NCI-H82 treated with DMSO at 0.1 percent for 48 hours (cell line): ENCODE data around the gene NKD1.

Source experiments
- DNase-seq: peaks from one replicate; lab custom pipeline; 2025; ENCODE audit not compliant: unreplicated experiment; lab: John Stamatoyannopoulos, UW

Gene NKD1

DNA sequence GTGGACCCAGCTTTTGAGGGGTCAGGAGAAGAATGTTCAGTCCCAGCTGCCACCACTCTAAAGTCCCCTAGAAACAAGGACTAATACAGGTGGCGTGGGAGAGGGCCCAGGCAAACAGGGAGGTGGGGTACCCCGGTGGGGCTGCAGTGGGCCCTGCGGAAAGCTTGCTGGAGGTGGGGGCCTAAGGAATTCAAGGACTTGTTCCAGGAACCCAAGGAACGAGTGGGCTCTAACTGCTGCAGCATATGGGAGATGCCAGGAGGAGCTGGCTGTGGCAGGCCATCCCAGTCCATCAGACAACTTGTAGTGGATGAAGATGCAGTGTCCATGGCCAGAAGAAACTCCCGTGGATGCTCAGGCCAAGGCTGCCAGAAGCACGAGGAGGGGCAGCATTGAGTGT, 122.3 kb downstream of the NKD1 start:
- no peak for DNase-seq

DNA sequence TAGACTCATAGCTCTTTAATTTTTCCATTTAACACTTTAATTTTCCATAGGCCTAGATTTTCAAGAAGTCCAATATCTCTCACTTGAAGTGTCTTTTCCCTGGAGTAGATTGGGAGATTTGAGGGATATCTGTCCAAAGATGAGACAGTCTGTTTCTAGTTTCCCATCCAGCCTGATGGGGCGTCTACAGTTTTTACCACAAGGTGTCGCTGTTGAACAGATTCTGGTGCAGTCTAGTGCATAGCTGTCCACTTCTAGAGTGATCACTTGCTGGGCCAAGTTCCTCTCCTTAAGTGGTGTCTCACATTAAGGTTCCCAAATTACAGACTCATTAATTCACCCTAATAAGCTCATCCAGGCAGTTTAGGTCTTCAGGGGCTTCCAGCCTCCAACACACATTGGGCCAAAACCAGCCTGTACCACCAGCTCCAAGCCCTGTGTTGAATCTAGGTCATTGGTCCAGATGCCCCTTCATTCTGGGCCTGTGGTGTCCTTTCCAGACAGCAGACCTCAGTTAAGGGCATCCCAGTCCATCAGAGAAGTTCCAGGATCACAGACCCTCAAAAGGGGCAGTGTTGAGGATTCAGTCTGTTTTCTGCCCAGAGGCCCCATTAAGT, 123.6 kb downstream of the NKD1 start:
- DNase-seq, result no peak

DNA sequence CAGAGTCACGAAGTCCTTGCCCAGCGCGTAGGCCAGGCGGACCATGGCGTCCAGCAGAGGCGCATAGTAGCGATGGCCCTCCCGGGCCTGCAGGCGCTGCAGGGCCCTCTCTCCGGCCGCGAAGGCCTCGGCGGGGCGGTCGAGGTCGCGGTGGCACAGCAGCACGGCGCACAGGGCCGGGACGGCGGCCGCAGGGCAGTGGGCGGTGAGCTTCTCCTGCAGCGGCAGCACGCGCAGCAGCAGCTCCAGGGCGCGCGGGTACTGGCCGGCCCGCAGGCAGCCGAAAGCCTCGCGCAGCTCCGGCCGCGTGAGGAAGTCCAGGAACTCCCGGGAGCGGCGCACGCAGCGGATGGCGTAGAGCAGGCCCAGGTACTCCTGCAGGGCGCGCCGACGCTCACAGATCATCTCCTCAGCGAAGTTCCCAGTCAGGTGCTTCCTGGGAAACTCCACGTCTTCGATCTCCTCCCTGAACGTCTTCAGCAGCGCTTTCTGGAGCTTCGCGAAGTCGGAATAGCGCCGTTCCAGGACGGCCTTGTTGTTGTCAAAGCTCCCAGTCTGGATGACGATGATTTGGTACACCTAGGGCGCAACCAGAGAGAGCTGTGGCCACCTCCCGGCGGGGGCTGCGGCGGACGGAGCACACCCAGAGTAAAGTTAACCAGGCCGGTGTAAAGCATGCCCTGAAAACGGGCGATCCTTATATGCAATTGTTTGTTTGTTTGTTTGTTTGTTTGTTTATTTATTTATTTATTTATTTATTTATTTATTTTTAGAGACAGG, 125.5 kb downstream of the NKD1 start:
- DNase-seq, result no peak

DNA sequence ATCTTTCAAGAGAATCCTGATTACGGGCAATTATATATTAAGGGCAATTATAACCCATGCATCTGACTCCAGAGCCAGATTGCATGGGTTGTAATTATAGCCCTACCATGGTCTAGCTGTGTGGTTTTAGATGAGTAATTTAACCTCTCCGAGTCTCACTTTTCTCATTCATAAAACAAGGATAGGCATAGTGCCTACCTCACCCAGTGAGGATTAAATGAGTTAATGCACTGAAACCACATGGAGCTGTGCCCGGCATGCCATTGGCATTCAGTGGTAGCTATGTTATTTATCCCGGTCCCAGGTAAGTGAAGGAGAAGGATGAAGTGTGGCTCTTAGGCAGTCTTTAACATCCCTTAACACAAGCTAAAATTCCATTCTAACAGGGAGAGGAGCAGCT, 126.6 kb downstream of the NKD1 start:
- DNase-seq, result no peak

DNA sequence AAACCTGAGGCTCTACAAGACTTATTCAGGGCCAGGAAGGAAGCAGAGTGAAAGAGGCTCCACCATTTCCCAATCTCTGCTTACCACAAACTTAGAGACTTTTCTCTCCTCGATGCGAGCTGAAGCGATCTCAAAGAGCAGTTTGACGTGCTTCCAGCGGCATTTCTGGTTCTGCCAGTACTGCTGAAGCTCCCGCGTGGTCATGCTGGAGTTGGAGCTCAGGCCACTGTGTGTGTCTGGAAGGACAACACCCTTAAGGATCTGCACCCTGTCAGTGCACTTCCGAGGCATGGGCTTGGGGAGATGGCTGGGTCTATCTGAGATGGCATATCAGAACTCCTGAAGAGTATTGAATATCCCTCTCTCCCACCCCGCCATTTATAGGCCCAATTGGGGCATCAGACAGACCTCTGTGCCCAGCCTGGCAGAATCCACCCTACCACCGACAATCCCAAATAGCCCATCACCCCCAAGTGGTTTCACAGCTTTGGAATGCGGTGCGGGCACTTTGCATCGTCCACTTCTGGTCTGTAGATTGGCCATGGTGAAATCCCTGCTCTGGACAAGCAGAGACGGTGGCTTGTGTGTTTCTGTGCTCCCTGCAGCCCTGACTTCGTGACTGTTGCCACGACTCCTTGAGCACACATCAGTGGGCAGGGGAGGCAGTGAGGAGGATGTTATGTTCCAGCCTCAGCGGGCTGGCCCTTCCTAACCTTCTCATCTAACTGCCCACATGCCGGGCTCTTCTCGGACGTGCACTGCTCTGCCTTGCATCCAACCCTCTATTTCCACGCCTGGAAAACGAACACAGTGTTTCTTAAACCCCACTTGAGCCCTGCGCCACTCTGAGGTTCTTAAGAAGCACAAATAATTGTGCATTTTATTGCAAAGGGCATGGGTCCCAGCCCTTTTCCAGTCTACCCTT, 127.8 kb downstream of the NKD1 start:
- no peak for DNase-seq

DNA sequence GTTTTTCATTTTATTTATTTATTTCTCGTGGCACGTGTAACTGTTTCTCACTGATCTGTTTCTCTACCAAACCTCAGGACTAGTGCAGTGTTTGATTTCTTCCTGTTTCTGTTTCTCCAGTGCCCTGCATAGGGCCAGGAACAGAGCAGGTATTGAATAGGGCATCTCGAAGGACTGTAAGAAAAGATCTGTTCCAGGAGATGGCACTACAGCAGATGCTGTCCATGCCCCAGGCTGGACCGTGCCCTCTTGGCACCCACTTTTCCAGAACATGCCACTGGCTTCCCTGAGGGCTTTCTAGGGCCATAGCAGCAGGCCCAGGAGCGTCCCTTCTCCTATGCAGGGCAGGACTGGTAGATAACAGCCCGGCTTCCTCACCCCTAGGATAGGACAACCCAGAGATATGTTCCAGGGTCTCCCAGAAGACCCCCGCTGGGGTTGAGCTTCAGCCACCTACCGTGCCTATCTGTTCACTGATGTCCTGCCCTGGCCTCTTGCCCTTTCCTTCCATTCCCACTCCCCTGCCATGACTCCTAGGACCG, 128.6 kb downstream of the NKD1 start:
- DNase-seq, result no peak

DNA sequence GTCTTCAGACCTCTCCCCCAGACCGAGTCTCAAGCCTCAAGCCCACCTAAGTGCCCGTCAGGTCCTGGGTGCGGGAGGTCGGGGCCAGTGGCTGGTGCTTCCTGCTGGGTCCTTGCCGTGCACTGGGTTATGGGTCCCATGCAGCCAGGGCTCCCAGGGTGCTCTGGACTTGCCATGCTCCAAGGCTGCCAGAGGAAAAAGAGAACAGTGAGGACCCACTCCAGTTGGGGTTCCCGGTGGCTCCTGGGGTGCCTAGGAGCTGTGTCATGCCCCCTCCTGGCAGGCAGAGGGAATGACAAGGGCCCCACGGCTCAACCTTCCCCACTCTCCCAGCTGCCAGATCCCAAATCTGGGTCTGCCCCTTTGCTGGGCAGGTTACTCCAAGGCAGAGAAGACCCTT, 129.2 kb downstream of the NKD1 start:
- no peak for DNase-seq

DNA sequence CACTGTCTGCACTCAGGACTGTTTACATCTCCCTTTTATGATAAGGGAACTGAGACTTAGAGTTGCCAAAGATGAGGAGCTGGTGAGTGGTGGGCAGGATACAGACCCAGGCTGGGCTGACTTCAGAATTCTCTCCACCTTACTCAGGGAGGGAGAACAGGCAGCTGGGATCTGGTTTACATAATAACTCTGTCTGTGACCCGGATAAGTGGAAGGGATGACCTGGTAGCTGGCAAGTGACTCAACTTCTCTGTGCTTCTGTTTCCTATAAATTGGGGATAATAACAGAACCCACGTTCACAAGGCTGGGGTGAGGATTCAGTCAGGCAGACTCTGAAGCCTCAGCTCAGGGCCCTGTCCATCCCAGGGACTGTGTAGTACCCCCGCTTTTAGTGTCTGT, 130.3 kb downstream of the NKD1 start:
- DNase-seq, result no peak

DNA sequence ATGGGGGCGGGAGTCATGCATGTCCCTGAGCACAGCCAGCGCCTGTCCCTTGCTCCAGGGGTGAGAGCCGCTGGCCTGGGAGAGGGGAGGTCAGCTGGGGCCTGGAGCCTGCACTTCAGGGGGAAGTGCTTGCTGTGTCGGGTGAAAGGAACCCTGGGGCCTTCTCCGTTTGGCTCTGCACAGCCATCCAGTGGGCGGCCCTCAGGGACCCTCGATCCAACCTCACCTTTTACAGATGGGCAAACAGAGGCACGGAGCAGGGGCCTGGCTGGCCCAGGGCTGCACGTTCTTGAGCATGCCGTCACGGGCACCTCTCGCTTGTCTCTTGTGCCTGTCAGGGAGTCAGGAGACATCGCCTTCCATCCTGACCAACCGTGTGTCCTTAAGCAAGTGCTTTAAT, 131.1 kb downstream of the NKD1 start:
- DNase-seq, result no peak

DNA sequence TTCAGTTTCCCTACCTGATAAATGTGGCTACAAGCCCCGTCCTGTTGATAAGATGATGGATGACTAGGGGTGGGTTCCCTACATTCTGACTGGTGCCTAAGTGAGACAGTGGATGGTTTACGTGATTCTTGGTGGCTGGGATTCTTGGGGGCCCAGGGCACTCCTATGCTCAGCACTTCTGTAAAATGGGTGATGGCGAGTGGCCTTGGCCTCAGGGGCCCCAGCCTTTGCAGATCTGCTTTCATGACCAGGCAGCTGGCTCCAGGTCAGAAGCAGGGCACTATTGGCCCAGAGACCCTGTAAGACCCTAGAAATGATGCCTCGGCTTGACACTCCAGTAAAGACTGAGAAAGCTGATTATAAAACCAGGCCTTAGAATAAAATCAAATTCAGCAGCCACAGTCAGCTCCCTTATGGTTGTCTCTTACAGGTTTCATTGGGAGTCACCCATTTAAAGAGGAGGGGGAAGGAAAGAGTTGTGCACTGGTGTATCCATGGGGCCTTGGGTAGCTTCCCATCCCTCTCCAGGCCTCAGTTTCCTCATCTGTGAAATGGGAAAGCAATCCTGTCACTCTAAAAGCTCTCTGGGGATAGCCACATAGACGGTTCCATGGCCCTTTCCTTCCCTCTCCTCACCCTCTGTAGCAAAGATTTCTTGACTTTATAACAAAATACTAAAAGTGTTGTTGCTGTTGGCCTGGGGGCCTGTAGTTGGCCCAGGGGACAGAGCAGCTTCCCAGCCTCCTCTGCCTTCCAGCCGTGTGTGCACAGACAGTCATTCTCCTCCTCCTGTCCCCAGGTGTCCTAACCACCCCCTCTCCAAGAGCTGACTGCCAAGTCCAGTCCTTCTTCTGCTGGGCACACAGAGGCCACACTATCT, 131.7 kb downstream of the NKD1 start:
- DNase-seq, result no peak

DNA sequence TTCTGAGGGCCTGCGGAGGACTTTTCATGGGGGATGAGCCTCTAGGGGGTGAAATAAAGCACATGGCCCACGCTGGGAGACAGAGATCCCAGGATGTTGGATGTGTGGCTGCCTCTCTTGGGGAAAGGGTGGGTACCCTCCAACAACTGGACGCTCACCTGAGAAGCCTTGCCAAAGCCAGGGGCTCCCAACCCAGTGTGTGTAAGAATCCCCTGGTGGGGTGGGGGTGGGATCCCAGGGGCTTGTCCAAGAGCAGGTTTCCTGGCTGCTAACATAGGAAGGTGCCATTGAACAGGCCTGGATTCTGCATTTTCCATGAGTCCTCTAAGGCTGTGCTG, 132.3 kb downstream of the NKD1 start:
- no peak for DNase-seq

DNA sequence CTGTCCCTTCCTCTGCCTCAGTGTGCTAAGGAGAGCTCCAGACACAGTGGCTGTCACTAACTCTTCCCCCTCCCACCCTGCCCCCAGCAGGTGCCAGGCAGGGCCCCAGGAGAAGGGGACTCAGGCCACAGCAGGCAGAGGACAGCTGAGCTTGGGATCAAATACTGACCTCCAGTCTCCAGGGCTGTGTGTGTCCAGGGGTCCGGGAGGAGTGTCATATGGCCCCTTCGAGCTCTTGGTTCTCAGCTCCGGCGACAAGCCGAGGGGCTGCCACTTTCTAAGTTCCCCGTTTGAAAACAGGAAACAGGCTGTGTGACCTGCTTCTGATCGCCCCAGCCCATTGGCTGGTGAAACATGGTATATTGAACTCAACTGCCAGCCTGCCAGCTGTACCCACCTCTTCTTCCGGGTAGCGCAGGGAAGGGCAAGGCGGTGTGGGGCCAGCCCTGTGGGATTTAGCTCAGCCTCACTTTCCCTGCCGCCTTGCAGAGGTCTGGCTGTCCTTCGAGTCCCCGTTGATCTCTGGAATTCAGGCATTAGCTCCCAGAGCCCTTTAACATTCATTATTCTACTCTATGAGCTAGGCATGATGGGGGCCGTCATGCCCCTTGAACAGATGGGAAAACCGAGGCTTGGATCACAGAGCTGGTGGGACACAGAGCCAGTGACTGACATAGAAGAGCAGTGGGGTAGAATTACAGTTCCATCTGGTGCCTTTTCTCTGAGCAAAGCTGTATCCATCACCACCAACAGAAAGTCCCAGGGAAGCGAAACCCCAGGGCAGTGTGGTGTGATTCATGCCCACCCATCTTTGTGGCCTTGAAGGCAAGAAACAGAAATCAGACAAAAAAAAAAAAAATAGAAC, 133.1 kb downstream of the NKD1 start, which contains the start of gene SNX20:
TSS of gene SNX20 (minus strand) at position 292 of the 865 bp plus-strand sequence. CDS start 3,786 bp downstream, outside the sequence.
- no peak for DNase-seq

DNA sequence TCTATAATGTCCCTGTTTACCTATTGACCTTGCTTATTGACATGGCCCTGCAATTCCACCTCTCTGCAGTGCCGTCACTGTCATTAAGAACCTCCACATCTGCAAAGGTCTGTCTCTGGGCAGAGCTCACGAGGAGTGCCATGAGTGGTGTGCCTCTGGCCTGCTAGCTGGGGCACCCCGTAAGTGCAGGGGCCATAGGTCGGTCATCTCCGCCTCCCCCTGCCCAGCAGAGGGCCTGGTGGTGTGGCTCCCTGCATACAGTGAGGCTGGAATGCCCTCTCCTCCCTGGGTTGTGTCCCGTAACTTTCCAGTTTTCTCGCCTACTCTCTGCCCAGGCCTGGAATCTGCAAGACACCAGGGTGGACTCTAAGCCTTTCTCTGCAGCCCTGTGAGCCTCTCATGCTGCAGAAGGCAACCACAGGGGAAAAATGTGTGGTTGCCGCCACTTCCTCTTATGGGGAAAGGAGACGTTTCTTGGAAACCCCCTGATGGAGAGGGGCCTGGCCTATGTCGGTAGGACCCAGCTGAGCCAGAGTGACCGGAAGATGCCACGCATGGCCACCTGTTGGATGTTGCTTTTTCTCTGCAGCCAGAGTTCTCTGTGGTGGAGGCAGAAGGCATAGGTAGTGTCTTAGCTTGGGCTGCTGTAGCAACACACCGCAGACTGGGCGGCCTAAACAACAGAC, 135.6 kb downstream of the NKD1 start:
- no peak for DNase-seq

DNA sequence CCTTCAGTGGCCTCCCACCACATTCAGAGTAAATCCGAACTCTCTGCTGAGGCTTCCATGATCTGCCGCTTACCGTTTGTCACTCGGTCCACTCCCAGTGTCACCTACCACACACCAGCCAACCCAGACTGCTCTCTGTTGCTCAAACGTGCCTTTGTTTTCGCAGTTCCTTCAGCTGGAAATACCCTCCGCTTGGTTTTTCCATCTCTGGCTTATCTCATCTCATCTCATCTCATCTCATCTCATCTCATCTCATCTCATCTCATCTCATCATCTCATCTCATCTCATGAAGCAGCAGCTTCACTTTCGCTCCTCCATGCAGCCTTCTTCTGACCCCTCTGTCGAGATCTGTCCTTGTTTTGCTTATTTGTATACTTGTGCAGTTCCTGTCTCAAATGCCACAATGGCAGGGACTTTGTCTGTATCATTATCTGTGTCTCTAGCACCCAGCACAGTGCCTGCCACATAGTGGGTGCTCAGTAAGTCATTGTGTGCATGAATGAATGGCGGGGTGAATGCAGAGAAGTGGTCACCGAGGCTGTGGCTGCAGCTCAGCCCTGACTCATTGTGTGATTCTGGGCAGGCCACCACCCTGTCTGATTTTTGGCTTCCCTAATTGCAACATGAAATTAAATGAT, 136.7 kb downstream of the NKD1 start:
- DNase-seq, result no peak

DNA sequence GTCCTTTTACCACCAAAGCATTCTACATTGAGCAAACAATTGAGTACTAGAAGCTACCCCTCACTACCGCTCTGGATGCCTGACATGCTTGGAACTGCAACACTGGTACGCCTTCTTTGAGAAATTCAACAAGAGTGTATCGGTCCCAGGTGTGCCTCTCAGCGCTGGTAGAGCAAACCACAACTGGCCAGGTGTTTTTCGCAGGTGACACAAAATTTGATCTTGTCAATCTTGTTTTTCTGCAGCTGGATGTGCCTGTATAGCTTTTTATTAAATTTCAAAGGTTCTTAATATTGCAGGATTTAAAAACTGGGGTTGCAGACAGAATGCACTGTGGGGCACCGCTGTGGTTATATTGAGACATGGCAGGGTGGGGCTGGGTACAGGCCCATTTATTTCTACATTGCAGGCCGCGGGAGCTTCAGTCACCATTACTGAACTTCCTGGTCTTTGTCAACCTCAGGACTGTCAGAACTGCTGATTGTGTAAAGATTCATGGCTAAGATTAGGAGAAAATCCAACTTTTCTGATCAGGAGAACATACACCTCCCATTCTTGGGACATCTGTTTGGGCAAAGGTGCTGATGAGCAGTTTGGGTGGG, 137.4 kb downstream of the NKD1 start:
- no peak for DNase-seq

DNA sequence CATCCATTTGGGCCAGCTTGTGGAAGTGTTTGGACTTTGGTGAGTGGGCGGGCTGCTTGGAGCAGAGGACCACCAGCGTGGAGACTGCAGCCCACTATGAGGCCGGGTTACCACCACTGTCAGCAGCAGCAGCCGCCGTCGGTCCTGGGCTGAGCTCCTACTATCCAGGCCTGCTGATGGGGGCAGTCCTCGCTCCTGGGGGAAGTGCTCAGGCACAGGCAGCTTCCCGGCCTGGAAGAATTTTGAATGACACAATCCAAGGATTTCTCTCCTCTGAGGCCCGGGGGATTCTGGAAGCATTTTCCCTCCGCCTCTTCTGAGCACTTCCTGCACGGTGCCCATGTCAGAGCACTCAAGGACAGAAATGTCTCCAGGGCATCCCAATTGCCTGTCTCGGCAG, 139.9 kb downstream of the NKD1 start:
- DNase-seq, result no peak

DNA sequence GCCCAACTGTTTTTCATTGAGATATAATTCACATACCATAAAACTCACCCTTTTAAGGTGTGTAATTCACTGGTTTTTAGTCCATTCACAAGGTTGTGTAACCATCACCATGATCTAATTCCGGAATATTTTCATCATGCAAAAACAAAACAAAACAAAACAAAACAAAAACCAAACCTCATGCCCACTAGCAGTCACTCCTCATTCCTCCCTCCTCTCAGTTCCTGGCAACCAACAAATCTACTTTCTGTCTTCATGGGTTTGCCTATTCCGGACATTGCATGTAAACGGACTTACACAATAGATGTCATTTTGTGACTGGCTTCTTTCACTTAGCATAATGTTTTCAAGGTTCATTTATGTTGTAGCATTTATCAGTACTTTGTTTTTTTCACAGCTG, 140.7 kb downstream of the NKD1 start:
- no peak for DNase-seq

DNA sequence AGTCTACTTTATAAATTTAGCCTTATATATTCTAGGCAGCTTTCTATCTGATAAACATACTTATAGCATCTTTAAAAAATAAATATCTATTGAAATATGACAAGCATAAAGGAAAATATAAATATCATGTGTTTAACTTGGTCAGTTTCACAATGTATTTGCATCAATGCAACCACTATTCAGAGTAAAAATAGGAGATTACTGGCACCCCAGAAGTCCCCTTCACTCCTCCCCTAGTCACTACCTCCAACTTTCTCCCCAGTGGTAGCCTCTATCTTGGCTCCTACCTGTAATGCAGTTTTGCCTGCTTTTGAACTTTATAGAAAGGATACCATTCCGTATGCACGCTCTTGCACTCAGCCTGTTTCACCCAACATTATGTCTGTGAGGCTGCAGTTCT, 142.0 kb downstream of the NKD1 start:
- DNase-seq, result no peak
